T-helper 1 cell (primary cell): ENCODE data around the gene RNF213.
"Not testable (repeated sequence)": the region's sequence is repeated elsewhere in the genome, so short reads cannot be mapped to it uniquely, and the experiment has no call there.

Source experiments
- DNase-seq, 5 donors: peaks; one replicate each; pipeline ENCODE4 v3.0.0-alpha.2; 2012 to 2020

Gene RNF213

GRCh38 chr17:80323982-80324381 lies 63.3 kb downstream of the RNF213 start:
- no peak for DNase-seq

GRCh38 chr17:80327518-80327917 lies 66.9 kb downstream of the RNF213 start:
- DNase-seq, result no peak

GRCh38 chr17:80328634-80329380 lies 68.2 kb downstream of the RNF213 start:
- DNase-seq, result no peak

GRCh38 chr17:80329421-80329820 lies 68.8 kb downstream of the RNF213 start:
- not testable (repeated sequence) for DNase-seq

- no peak for DNase-seq
Measured at GRCh38 chr17:80330276-80330675, 69.6 kb downstream of the RNF213 start.

- not testable (repeated sequence) for DNase-seq
Measured at GRCh38 chr17:80330938-80331337, 70.3 kb downstream of the RNF213 start.

GRCh38 chr17:80331820-80332219 lies 71.2 kb downstream of the RNF213 start:
- DNase-seq, result no peak

- no peak for DNase-seq
Measured at GRCh38 chr17:80337195-80337895, 76.7 kb downstream of the RNF213 start.

- no peak for DNase-seq
Measured at GRCh38 chr17:80339118-80339517, 78.5 kb downstream of the RNF213 start.

- DNase-seq, result no peak
Measured at GRCh38 chr17:80339731-80340456, 79.2 kb downstream of the RNF213 start.

GRCh38 chr17:80345321-80345720 lies 84.7 kb downstream of the RNF213 start:
- DNase-seq, result no peak

GRCh38 chr17:80345841-80346497 lies 85.3 kb downstream of the RNF213 start:
- no peak for DNase-seq

GRCh38 chr17:80346498-80347275 lies 86.0 kb downstream of the RNF213 start:
- no peak for DNase-seq

- DNase-seq, result no peak
Measured at GRCh38 chr17:80347536-80347935, 86.9 kb downstream of the RNF213 start.

GRCh38 chr17:80347948-80348351 lies 87.3 kb downstream of the RNF213 start:
- DNase-seq, result no peak

- no peak for DNase-seq
Measured at GRCh38 chr17:80348551-80349150, 88.0 kb downstream of the RNF213 start.

- no peak for DNase-seq
Measured at GRCh38 chr17:80349151-80349651, 88.5 kb downstream of the RNF213 start.

- DNase-seq, result no peak
Measured at GRCh38 chr17:80349751-80350150, 89.1 kb downstream of the RNF213 start.

GRCh38 chr17:80352216-80352895 lies 91.7 kb downstream of the RNF213 start:
- no peak for DNase-seq

- DNase-seq, result no peak
Measured at GRCh38 chr17:80352991-80353665, 92.5 kb downstream of the RNF213 start.
